ENCODE results near the gene PLXNB2. TPM values are rescaled to one million over a fixed set of nuclear protein-coding genes. Genes with fewer than 3 reads are reported as not detected.
"Not testable (repeated sequence)": the region's sequence is repeated elsewhere in the genome, so short reads cannot be mapped to it uniquely, and the experiment has no call there.

PLXNB2 gene
- total and polyA plus RNA-seq, 2 experiments from 2014 or later, result 83.2 to 195 TPM

- Histone ChIP-seq H3K4me1 (ENCODE audit: low read depth) (peaks cover 4% of the 10 kb centered on the region), H3K9me3 (ENCODE audit: low read depth) (no peaks in the 10 kb centered on the region), H3K4me3 (no peak overlapping the region), H3K27ac (no peak overlapping the region), H3K36me3 (no peaks in the 10 kb centered on the region), H3K27me3 (peaks cover 5% of the 10 kb centered on the region)
- TF ChIP-seq, protein P1, sequence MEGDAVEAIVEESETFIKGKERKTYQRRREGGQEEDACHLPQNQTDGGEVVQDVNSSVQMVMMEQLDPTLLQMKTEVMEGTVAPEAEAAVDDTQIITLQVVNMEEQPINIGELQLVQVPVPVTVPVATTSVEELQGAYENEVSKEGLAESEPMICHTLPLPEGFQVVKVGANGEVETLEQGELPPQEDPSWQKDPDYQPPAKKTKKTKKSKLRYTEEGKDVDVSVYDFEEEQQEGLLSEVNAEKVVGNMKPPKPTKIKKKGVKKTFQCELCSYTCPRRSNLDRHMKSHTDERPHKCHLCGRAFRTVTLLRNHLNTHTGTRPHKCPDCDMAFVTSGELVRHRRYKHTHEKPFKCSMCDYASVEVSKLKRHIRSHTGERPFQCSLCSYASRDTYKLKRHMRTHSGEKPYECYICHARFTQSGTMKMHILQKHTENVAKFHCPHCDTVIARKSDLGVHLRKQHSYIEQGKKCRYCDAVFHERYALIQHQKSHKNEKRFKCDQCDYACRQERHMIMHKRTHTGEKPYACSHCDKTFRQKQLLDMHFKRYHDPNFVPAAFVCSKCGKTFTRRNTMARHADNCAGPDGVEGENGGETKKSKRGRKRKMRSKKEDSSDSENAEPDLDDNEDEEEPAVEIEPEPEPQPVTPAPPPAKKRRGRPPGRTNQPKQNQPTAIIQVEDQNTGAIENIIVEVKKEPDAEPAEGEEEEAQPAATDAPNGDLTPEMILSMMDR (IDR thresholded peaks at IDR 0.05; ENCODE audit: low read depth, low read length), result no peak
- DNase-seq (ENCODE audit: low read depth in 1 of 2, low spot score in 1 of 2), result no peak
Measured at GRCh38 chr22:50323900-50324299, 16.5 kb upstream of the PLXNB2 start.

GRCh38 chr22:50322382-50323104, 15.1 kb upstream of the PLXNB2 start:
- H3K4me3 ChIP-seq; DNase-seq (ENCODE audit: low read depth in 1 of 2, low spot score in 1 of 2); H3K27me3 ChIP-seq; H3K27ac ChIP-seq; H3K36me3 ChIP-seq; H3K9me3 ChIP-seq (ENCODE audit: low read depth); H3K4me1 ChIP-seq (ENCODE audit: low read depth): not testable (repeated sequence)

GRCh38 chr22:50320671-50321325, 13.4 kb upstream of the PLXNB2 start:
- no peaks in the 10 kb centered on the region for H3K4me1 ChIP-seq (ENCODE audit: low read depth)
- DNase-seq (ENCODE audit: low read depth in 1 of 2, low spot score in 1 of 2), result no peak
- H3K4me3 ChIP-seq, result no peak overlapping the region
- H3K9me3 ChIP-seq (ENCODE audit: low read depth), result no peaks in the 10 kb centered on the region
- H3K27ac ChIP-seq, result no peak overlapping the region
- TF ChIP-seq, protein P1 (IDR thresholded peaks at IDR 0.05; ENCODE audit: low read depth, low read length), result no peak
- no peaks in the 10 kb centered on the region for H3K36me3 ChIP-seq
- H3K27me3 ChIP-seq, result peaks cover 5% of the 10 kb centered on the region

- Histone ChIP-seq H3K4me1 (ENCODE audit: low read depth) (no peaks in the 10 kb centered on the region), H3K9me3 (ENCODE audit: low read depth) (no peaks in the 10 kb centered on the region), H3K4me3 (no peak overlapping the region), H3K27ac (no peak overlapping the region), H3K27me3 (peaks cover 5% of the 10 kb centered on the region), H3K36me3 (no peaks in the 10 kb centered on the region)
- TF ChIP-seq, protein P1 (IDR thresholded peaks at IDR 0.05; ENCODE audit: low read depth, low read length), result no peak
- DNase-seq (ENCODE audit: low read depth in 1 of 2, low spot score in 1 of 2), result no peak
Measured at GRCh38 chr22:50320116-50320515, 12.7 kb upstream of the PLXNB2 start.

- Histone ChIP-seq H3K4me1 (ENCODE audit: low read depth) (peaks cover 6% of the 10 kb centered on the region), H3K27me3 (no peaks in the 10 kb centered on the region), H3K4me3 (no peak overlapping the region), H3K9me3 (ENCODE audit: low read depth) (no peaks in the 10 kb centered on the region), H3K27ac (no peak overlapping the region), H3K36me3 (no peaks in the 10 kb centered on the region)
- DNase-seq (ENCODE audit: low read depth in 1 of 2, low spot score in 1 of 2), result no peak
- TF ChIP-seq, protein P1 (IDR thresholded peaks at IDR 0.05; ENCODE audit: low read depth, low read length), result no peak
Measured at GRCh38 chr22:50319503-50319951, 12.1 kb upstream of the PLXNB2 start.

All from cardiac muscle cell (in vitro differentiated cells and primary cell).